ENCODE results near the gene OLFM4.

The OLFM4 gene

GRCh38 chr13:53066411-53066810 is 37.8 kb downstream of the OLFM4 start:
- POLR2A ChIA-PET, result no interaction called here
- H3K4me3 ChIP-seq (ENCODE audit: low read depth, low read length), result no peak overlapping the region
- no peaks in the 10 kb centered on the region for H3K36me3 ChIP-seq (ENCODE audit: control insufficient read depth in 2 of 2, insufficient read depth in 1 of 2, low read length in 2 of 2)
- peaks cover 3% of the 10 kb centered on the region for H3K4me1 ChIP-seq (ENCODE audit: control insufficient read depth, insufficient read depth, low read length)
- CTCF ChIA-PET, result no interaction called here
- no peaks in the 10 kb centered on the region for H3K9me3 ChIP-seq (ENCODE audit: control insufficient read depth, insufficient read depth, low read depth, low read length)
- no peak overlapping the region for H3K27ac ChIP-seq (ENCODE audit: extremely low read depth, low read depth, low read length)
- no peak for TF ChIP-seq SP3 (tag by site-specific recombination; IDR thresholded peaks at IDR 0.05)
- TF ChIP-seq ZEB2 (tag by site-specific recombination; IDR thresholded peaks at IDR 0.05), result no peak
- no peak for TF ChIP-seq ZNF664 (tag by site-specific recombination; IDR thresholded peaks at IDR 0.05)
- no peak for TF ChIP-seq ZNF138 (tag by site-specific recombination; IDR thresholded peaks at IDR 0.05; ENCODE audit: borderline replicate concordance)
- no peak for TF ChIP-seq ZNF391 (tag by site-specific recombination; IDR thresholded peaks at IDR 0.05; ENCODE audit: borderline replicate concordance, low read depth)
- TF ChIP-seq ZNF37A (tag by site-specific recombination; IDR thresholded peaks at IDR 0.05), result no peak
- no peak for TF ChIP-seq ZNF654 (tag by site-specific recombination; IDR thresholded peaks at IDR 0.05; ENCODE audit: low read depth)
- TF ChIP-seq KLF17 (tag by site-specific recombination; IDR thresholded peaks at IDR 0.05), result no peak
- TF ChIP-seq ZNF549 (tag by site-specific recombination; IDR thresholded peaks at IDR 0.05), result no peak
- no peak for TF ChIP-seq ZNF449 (tag by site-specific recombination; IDR thresholded peaks at IDR 0.05)
- no peak for TF ChIP-seq ZSCAN16 (tag by site-specific recombination; IDR thresholded peaks at IDR 0.05)
- no peak for TF ChIP-seq ZNF214 (tag by site-specific recombination; IDR thresholded peaks at IDR 0.05; ENCODE audit: borderline replicate concordance)
- no peak for TF ChIP-seq PRDM4 (tag by site-specific recombination; IDR thresholded peaks at IDR 0.05)
- no peak for TF ChIP-seq FEZF1 (tag by site-specific recombination; IDR thresholded peaks at IDR 0.05)
- TF ChIP-seq ZNF518A (tag by site-specific recombination; conservative IDR thresholded peaks at IDR 0.05; ENCODE audit: low read depth), result no peak
- TF ChIP-seq ZNF416 (tag by site-specific recombination; IDR thresholded peaks at IDR 0.05), result no peak
- TF ChIP-seq ZNF645 (tag by site-specific recombination; IDR thresholded peaks at IDR 0.05), result no peak
- TF ChIP-seq ZNF274 (IDR thresholded peaks at IDR 0.05; ENCODE audit: low read length), result no peak
- no peak for TF ChIP-seq ZNF274 (tag by site-specific recombination; IDR thresholded peaks at IDR 0.05; ENCODE audit: borderline replicate concordance)

All from HEK293 (cell line).